Subcutaneous adipose tissue (tissue), 4 donors: ENCODE measurements around the gene POLR2F. TPM values are rescaled to one million over a fixed set of nuclear protein-coding genes. Genes with fewer than 3 reads are reported as not detected.

ENCODE experiments used
- CTCF ChIP-seq: fragments of 450-650 bp; IDR thresholded peaks from one replicate; pipeline ENCODE4 v1.5.1; 2016; ENCODE audit warnings: low read depth, mild to moderate bottlenecking, control low read depth, antibody characterized with exemption, moderate library complexity
- total RNA-seq, 4 donors: library from RNA; depleted of rRNA; stranded (reverse); fragments of >200 nt; gene quantifications; one replicate each; pipeline ENCODE4 v1.1.0, GENCODE V29; 2016

Gene POLR2F
- total RNA-seq, 4 donors from 2014 or later = 49.3 to 93.9 (median 67.8) TPM

GRCh38 chr22:38009000-38009806, 55.7 kb downstream of the POLR2F start:
- TF ChIP-seq CTCF = no peak

DNA sequence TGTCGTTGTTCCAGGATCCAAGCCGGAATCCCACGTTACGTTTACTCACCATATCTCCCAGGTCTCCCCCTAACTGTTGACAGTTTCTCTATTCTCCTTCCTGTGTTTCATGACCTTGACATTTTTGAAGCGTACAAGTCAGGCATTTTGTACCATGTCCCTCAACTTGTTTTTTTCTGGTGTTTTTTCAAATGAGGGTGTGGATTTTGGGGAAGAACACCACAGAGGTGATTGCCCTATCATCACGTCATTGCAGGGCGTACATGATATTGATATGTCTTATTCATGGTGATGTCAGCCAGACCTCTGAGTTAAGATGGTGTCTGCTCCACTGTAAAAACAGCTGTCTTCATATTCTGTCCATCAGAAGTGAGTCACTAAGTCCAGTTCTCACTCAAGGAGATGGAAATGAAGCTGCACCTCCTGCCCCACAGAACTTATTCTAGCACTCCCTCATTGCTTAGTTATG, 59.1 kb downstream of the POLR2F start:
- TF ChIP-seq CTCF = no peak

DNA sequence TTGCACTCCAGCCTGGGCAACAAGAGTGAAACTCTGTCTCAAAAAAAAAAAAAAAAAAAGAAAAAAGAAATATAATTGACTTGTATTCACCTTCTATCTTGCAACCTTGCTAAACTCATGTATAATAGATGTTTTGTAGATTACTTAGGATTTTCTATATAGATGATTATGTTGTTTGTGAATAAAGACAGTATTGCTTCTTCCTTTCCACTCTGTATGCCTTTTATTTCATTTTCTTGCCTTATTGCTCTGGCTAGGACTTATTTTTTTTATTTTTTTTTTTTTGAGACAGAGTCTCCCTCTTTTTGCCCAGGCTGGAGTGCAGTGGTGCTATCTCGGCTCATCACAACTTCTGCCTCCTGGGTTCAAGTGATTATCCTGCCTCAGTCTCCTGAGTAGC, 60.6 kb downstream of the POLR2F start:
- no peak for TF ChIP-seq CTCF

DNA sequence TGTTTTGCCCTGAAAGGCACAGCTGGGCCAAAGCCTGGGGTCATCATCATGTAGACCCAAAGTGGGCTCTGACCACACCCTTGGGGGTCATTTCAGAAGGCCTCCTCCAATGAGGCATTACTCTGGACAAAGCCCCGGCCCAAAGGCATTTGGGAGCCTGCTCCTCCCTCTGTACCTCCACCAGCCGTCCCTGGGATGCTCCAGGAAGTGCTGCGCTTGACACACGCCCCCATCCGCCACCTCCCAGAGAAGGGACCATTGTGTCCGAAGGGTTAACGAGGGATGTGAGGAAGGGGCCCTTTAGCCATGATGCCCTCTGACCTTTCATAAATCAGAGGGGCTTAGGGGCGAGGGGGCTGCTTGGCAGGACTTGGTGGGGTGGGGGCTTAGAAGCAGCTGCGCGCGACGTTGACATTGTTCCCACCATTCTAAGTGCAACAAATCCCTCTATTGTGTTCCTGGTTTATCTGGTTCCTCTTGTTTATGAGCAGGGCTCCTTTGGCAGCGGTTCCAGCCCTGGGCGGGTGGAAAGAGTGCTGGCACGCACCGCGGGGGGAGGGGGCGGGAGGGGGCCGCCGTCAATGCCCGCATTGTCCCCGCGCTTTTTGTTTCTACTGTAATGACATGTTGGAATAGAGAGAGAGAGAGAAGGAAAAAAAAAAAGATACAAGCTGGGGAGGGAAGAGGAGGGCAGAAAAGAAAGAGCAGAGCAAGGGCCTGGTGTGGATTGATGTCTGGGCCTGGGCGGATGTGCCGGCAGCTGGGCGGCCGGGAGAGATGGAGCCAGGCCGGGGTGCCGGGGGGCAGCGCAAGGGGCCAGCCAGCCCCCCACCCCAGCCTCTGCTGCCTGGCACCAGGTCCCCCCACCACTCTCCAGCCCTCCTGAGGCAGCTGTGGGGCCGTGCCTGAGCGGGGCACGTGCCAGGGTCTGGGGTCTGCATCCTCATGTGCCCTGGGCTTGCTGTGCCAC, 63.0 kb downstream of the POLR2F start:
- no peak for TF ChIP-seq CTCF

DNA sequence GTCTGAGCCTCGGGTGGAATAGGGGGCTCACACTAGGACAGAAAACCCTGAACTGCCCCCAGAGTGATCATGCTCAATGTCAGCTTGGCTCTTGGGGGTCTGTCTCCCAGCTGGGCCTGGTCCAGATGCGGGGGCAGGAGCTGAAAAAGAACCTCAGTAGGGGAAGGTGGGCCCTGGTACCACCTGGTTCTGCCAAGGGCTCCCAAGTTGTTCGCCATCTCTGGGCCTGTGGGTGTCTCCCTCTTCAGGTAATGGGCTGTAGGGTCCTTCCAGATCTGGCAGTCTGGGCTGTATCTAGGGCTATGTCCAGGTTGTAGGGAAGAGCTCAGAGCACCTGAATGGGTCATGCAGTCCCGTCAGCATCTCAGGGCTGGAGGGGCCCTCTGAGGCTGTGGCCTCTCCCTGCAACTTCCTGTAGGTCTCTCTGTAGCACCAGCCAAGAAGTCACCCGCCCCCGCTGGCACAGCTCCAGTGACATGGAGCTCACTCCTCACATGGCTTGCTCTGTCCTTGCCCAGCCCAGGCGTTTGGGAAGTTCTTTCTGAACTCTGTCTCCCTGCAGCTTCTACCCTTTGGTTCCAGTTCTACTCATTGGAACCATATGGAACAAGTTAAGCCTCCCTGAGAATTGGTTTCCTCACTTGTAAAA, 63.9 kb downstream of the POLR2F start:
- TF ChIP-seq CTCF = no peak

GRCh38 chr22:38017939-38018885, 64.7 kb downstream of the POLR2F start:
- TF ChIP-seq CTCF = no peak

Other genes with a start within 250 kb of the POLR2F start
- 10 to 100 TPM in 2 of 4 donors, 1 to 10 TPM in 2; 5.9 to 27.1 (median 9.8) TPM for gene GCAT, start 145.8 kb upstream of the POLR2F start, total RNA-seq
- not detected for gene GALR3, start 130.3 kb upstream of the POLR2F start, total RNA-seq
- gene ANKRD54, start 109.4 kb upstream of the POLR2F start, total RNA-seq = 10 to 100 TPM; 12.7 to 27.7 (median 24.7) TPM
- 100 to 1,000 TPM; 271 to 369 (median 304) TPM for gene EIF3L, start 104.3 kb upstream of the POLR2F start, total RNA-seq
- 10 to 100 TPM in 1 of 4 donors, 1 to 10 TPM in 3; 6.2 to 24.5 (median 8.0) TPM for gene MICALL1, start 47.4 kb upstream of the POLR2F start, total RNA-seq
- gene C22orf23, start 98 bp upstream of the POLR2F start, total RNA-seq = 1 to 10 TPM in 2 of 4 donors, under 1 TPM in 1, not detected in 1; 0.68 to 2.1 (median 1.3) TPM
- gene SOX10, start 30.9 kb downstream of the POLR2F start, total RNA-seq = under 1 TPM in 1 of 4 donors, not detected in 3; 0.19 TPM
- gene PICK1, start 103.7 kb downstream of the POLR2F start, total RNA-seq = 10 to 100 TPM; 12.9 to 42.1 (median 33.3) TPM
- under 1 TPM in 2 of 4 donors, not detected in 2; 0.17 to 0.66 TPM for gene SLC16A8, start 130.5 kb downstream of the POLR2F start, total RNA-seq
- gene BAIAP2L2, start 157.0 kb downstream of the POLR2F start, total RNA-seq = 1 to 10 TPM in 2 of 4 donors, under 1 TPM in 2; 0.44 to 2.3 (median 1.2) TPM
- 100 to 1,000 TPM in 1 of 4 donors, 10 to 100 TPM in 3; 29.2 to 129 (median 44.1) TPM for gene PLA2G6, start 228.1 kb downstream of the POLR2F start, total RNA-seq
- 10 to 100 TPM; 42.2 to 98.7 (median 55.4) TPM for gene MAFF, start 248.3 kb downstream of the POLR2F start, total RNA-seq